ENCODE measurements around the gene CD9.

DNA sequence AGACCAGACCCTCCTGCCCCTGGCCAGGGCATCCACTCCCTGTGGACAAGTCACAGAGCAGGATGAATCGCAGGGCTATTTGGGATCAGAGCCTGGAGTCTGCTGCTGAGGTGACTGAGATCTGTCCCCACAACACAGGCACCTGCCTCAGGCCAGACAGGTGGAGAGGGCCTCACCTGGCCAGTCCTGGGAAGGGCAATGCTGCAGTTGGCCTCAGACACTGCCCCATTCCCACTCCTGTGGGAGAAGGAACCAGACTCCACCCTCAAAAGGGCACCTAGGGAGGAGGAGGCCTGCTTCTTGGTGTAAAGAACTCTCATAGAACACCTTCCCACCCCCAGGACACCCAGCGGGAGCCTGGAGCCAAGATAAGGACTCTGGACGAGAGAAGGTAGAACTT is 62.0 kb downstream of the CD9 start:
- TF ChIP-seq POLR2A (IDR thresholded peaks at IDR 0.05): no peak
- TF ChIP-seq, protein P1, sequence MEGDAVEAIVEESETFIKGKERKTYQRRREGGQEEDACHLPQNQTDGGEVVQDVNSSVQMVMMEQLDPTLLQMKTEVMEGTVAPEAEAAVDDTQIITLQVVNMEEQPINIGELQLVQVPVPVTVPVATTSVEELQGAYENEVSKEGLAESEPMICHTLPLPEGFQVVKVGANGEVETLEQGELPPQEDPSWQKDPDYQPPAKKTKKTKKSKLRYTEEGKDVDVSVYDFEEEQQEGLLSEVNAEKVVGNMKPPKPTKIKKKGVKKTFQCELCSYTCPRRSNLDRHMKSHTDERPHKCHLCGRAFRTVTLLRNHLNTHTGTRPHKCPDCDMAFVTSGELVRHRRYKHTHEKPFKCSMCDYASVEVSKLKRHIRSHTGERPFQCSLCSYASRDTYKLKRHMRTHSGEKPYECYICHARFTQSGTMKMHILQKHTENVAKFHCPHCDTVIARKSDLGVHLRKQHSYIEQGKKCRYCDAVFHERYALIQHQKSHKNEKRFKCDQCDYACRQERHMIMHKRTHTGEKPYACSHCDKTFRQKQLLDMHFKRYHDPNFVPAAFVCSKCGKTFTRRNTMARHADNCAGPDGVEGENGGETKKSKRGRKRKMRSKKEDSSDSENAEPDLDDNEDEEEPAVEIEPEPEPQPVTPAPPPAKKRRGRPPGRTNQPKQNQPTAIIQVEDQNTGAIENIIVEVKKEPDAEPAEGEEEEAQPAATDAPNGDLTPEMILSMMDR (IDR thresholded peaks at IDR 0.05): no peak
